GM12878 (cell line): Measurements from ENCODE around the gene LILRB3. TPM values are rescaled to one million over a fixed set of nuclear protein-coding genes. Genes with fewer than 3 reads are reported as not detected.

ENCODE experiments used
- ATAC-seq: fragments of 200-7000 bp; cut with Tn5 transposase; 3 replicates; pipeline ENCODE4 v1.9.1; 2020; ENCODE audit warnings: mild to moderate bottlenecking, moderate library complexity
- BruUV-seq: library from RNA; stranded (reverse); fragments of 400-500 nt; replicated peaks from 2 replicates; lab custom pipeline; 2021; lab: Mats Ljungman, UMichigan
- CTCF ChIA-PET: fragments of 300-600 bp; sonication (Branson Sonifier 250); formaldehyde crosslinking; extraction: SDS; loops from one replicate; lab custom pipeline; 2021; ENCODE audit warnings: inconsistent platforms; lab: Yijun Ruan, JAX
- POLR2A ChIA-PET: fragments of 350-600 bp; formaldehyde crosslinking; extraction: SDS; loops from one replicate; lab custom pipeline; 2021; ENCODE audit warnings: inconsistent platforms; lab: Charles Lee
- RAD21 ChIA-PET: fragments of 300-600 bp; sonication (Branson Sonifier 250); formaldehyde crosslinking; loops from one replicate; lab custom pipeline; 2023; ENCODE audit warnings: antibody characterized with exemption; ENCODE audit not compliant: unreplicated experiment; lab: Charles Lee
- SMC1A ChIA-PET: fragments of 300-600 bp; sonication (Branson Sonifier 250); formaldehyde crosslinking; loops from one replicate; lab custom pipeline; 2023; ENCODE audit not compliant: unreplicated experiment, uncharacterized antibody; lab: Charles Lee
- DNase-seq: peaks from one replicate; pipeline ENCODE4 v3.0.0-alpha.2; 2011; ENCODE audit warnings: low read depth, low spot score
- FAIRE-seq: peaks from 3 replicates; lab custom pipeline; 2011; peaks lifted over from hg19 to GRCh38; lab: Jason Lieb, UNC
- H2AFZ ChIP-seq: 2 replicates; pipeline ENCODE4 v1.6.0; 2011; ENCODE audit warnings: low read depth, low read length, control low read depth; ENCODE audit not compliant: control insufficient read depth
- H3K27ac ChIP-seq: 2 replicates; pipeline ENCODE4 v1.5.1; 2011; ENCODE audit warnings: control low read depth; ENCODE audit not compliant: control insufficient read depth, insufficient read depth
- H3K27me3 ChIP-seq, 2 experiments: replicated peaks in 1 of 2; 2 replicates each; pipeline versions ENCODE4 v1.6.0 to v1.6.1; 2011; ENCODE audit warnings: low read length in 1 of 2; ENCODE audit not compliant: control insufficient read depth in 2 of 2, insufficient read depth in 2 of 2
- H3K36me3 ChIP-seq, 2 experiments: 2 replicates each; pipeline ENCODE4 v1.5.1; 2011; ENCODE audit warnings: low read length in 1 of 2; ENCODE audit not compliant: control insufficient read depth in 2 of 2, insufficient read depth in 2 of 2
- H3K4me1 ChIP-seq: 2 replicates; pipeline ENCODE4 v1.6.1; 2011; ENCODE audit warnings: mild to moderate bottlenecking, low read length, moderate library complexity, mixed read lengths; ENCODE audit not compliant: control insufficient read depth, insufficient read depth
- H3K4me2 ChIP-seq: 2 replicates; pipeline ENCODE4 v1.6.0; 2011; ENCODE audit warnings: control low read depth; ENCODE audit not compliant: control insufficient read depth, insufficient read depth
- H3K4me3 ChIP-seq: fragments of 200-600 bp; sonication (generic); 2 replicates; pipeline ENCODE4 v1.5.1; 2016
- H3K79me2 ChIP-seq: 2 replicates; pipeline ENCODE4 v1.6.0; 2011; ENCODE audit warnings: low read length; ENCODE audit not compliant: control insufficient read depth, insufficient read depth
- H3K9ac ChIP-seq: 2 replicates; pipeline ENCODE4 v1.8.0; 2011; ENCODE audit warnings: low read length, control low read depth, mixed read lengths; ENCODE audit not compliant: control insufficient read depth, insufficient read depth
- H3K9me3 ChIP-seq: replicated peaks from 3 replicates; pipeline ENCODE4 v1.5.1; 2011; ENCODE audit warnings: mild to moderate bottlenecking, low read length; ENCODE audit not compliant: control insufficient read depth, insufficient read depth
- H4K20me1 ChIP-seq: 2 replicates; pipeline ENCODE4 v1.6.0; 2011; ENCODE audit not compliant: control insufficient read depth, insufficient read depth
- CEBPB ChIP-seq, 2 experiments: fragments of 150-350 bp in 1 of 2; IDR thresholded peaks; 2 replicates each; pipeline ENCODE4 v1.6.1; 2012 to 2014; ENCODE audit warnings: low read depth in 2 of 2, low read length in 2 of 2, borderline replicate concordance in 1 of 2, inconsistent platforms in 1 of 2
- ETV6 ChIP-seq, 2 experiments: fragments of 450-650 bp in 1 of 2; IDR thresholded peaks in 1 of 2; conservative IDR thresholded peaks in 1 of 2; 2 replicates each; pipeline ENCODE4 v1.6.1; 2014; ENCODE audit warnings: antibody characterized with exemption in 1 of 2, borderline replicate concordance in 1 of 2, low read depth in 1 of 2, mild to moderate bottlenecking in 1 of 2, moderate library complexity in 1 of 2
- IKZF2 ChIP-seq, 2 experiments: fragments of 450-650 bp; IDR thresholded peaks; 2 replicates each; pipeline ENCODE4 v1.6.1; 2017; ENCODE audit warnings: mild to moderate bottlenecking in 2 of 2, moderate library complexity in 2 of 2
- JUNB ChIP-seq: IDR thresholded peaks from 2 replicates; pipeline ENCODE4 v1.6.1; 2016; ENCODE audit warnings: antibody characterized with exemption, mild to moderate bottlenecking
- MYC ChIP-seq: IDR thresholded peaks from 2 replicates; pipeline ENCODE4 v1.6.1; 2011; ENCODE audit warnings: mild to moderate bottlenecking, low read length, moderate library complexity, inconsistent platforms; ENCODE audit not compliant: insufficient read depth, insufficient replicate concordance, insufficient read length, severe bottlenecking
- NFYA ChIP-seq: IDR thresholded peaks from 2 replicates; pipeline ENCODE4 v1.6.1; 2011; ENCODE audit warnings: low read depth, mild to moderate bottlenecking, low read length, improper control_type of control experiment, borderline replicate concordance
- POLR2A ChIP-seq: IDR thresholded peaks from 2 replicates; pipeline ENCODE4 v1.6.1; 2011; ENCODE audit warnings: low read depth, mild to moderate bottlenecking, low read length
- SUZ12 ChIP-seq: fragments of 200-600 bp; sonication (generic); IDR thresholded peaks from one replicate; pipeline ENCODE4 v1.6.1; 2018; ENCODE audit warnings: antibody characterized with exemption, mild to moderate bottlenecking; ENCODE audit not compliant: unreplicated experiment
- USF2 ChIP-seq: IDR thresholded peaks from 2 replicates; pipeline ENCODE4 v1.6.1; 2011; ENCODE audit warnings: low read depth, low read length, improper control_type of control experiment, borderline replicate concordance
- ZBTB11 ChIP-seq: fragments of 450-650 bp; formaldehyde crosslinking; IDR thresholded peaks from 2 replicates; pipeline ENCODE4 v1.5.0; 2022; ENCODE audit warnings: mild to moderate bottlenecking, missing genetic modification characterization
- ZNF24 ChIP-seq: fragments of 450-650 bp; IDR thresholded peaks from 2 replicates; pipeline ENCODE4 v1.6.1; 2017; ENCODE audit warnings: antibody characterized with exemption, mild to moderate bottlenecking
- WGBS: methylation state at CpG from one replicate; pipeline ENCODE4 v1.1.6; 2016; ENCODE audit warnings: low lambda C conversion rate; ENCODE audit not compliant: insufficient replicate concordance, insufficient coverage; ENCODE audit errors: missing lambda C conversion rate; 5-methylcytosine and 5-hydroxymethylcytosine counted together
- in situ Hi-C: fragments of 300-500 bp; cut with MboI; formaldehyde crosslinking; loops from 9 replicates; pipeline ENCODE4 v1.14.3; 2018; ENCODE audit warnings: mixed read lengths
- intact Hi-C: fragments of 100-400 bp; cut with micrococcal nuclease; formaldehyde crosslinking; loops from one replicate; pipeline ENCODE4 v1.14.2; 2022; ENCODE audit not compliant: unreplicated experiment
- polyA plus RNA-seq, 11 experiments: library from polyadenylated mRNA; depleted of rRNA in 4 of 11; unstranded in 6 of 11; stranded (reverse) in 5 of 11; fragments of >200 nt; fragmentation: Nextera tagmentation in 4 of 11; fragmentation: Illumina TruSeq in 1 of 11; extraction: Ambion mirVana in 4 of 11; extraction: Trizol in 1 of 11; gene quantifications; 1 replicate in 1 of 11; 2 replicates in 10 of 11; pipeline versions ENCODE4 v1.2.1 to v1.2.3, GENCODE V29; 2011 to 2016; ENCODE audit warnings: inconsistent platforms in 2 of 11, missing spikeins in 2 of 11, low read depth in 1 of 11
- total RNA-seq, 4 experiments: library from RNA; depleted of rRNA in 3 of 4; stranded (reverse); fragments of >200 nt in 3 of 4; fragmentation: Illumina TruSeq in 1 of 4; extraction: Trizol in 1 of 4; gene quantifications; 2 replicates each; pipeline versions ENCODE4 v1.2.1 to v1.2.3, GENCODE V29; 2013 to 2021

The LILRB3 gene
- total and polyA plus RNA-seq, 10 of the 15 experiments (the other 5 are each of a cell fraction or from before 2014, with no cell fraction given), result 0.04 to 1.1 (median 0.18) TPM; not detected in 1

GRCh38 chr19:54173359-54173699 is 49.5 kb downstream of the LILRB3 start:
- Histone ChIP-seq H3K4me1 (no peaks in the 10 kb centered on the region), H3K36me3 (no peaks in the 10 kb centered on the region), H3K9me3 (no peaks in the 10 kb centered on the region), H4K20me1 (no peaks in the 10 kb centered on the region), H3K27ac (no peak overlapping the region), H3K9ac (no peak overlapping the region), H3K4me3 (no peak overlapping the region), H2AFZ (no peak overlapping the region), H3K4me2 (no peak overlapping the region), H3K27me3 (no peaks in the 10 kb centered on the region), H3K79me2 (no peaks in the 10 kb centered on the region)
- RAD21 ChIA-PET, result no interaction called here
- SMC1A ChIA-PET, result interaction anchor here (1.3 kb wide), 1 partner anchor 217 kb away, joined by 4 read pairs; no protein-coding TSS in a partner anchor
- ATAC-seq (no peak), FAIRE-seq (no peak), DNase-seq (no peak)
- intact Hi-C loops, result no loop called here
- 50% methylated on average over 13 of the region's 15 CpGs for WGBS
- no TSS peak for BruUV-seq
- in situ Hi-C loops, result no loop called here
- no peak for TF ChIP-seq MYC
- TF ChIP-seq SUZ12, result no peak
- POLR2A ChIA-PET, result no interaction called here
- CTCF ChIA-PET, result interaction anchor here (1.0 to 1.4 kb wide), 3 partner anchors 16 to 65 kb away, joined by 3 to 5 read pairs (median 4); partner anchors contain the start of genes CNOT3 and MBOAT7

- Histone ChIP-seq H3K79me2 (no peaks in the 10 kb centered on the region), H3K4me2 (no peak within 1 kb of the TSS), H3K4me3 (no peak within 1 kb of the TSS), H3K4me1 (no peaks in the 10 kb centered on the region), H3K27me3 (no peaks in the 10 kb centered on the region), H3K9ac (no peak within 1 kb of the TSS), H2AFZ (no peak within 1 kb of the TSS), H3K9me3 (no peaks in the 10 kb centered on the region), H3K36me3 (no peaks in the 10 kb centered on the region), H3K27ac (no peak within 1 kb of the TSS), H4K20me1 (no peaks in the 10 kb centered on the region)
- ATAC-seq (peak; percentile 40; the same call in 2 of the 3 replicates), FAIRE-seq (no peak), DNase-seq (no peak)
- ChIA-PET SMC1A (interaction anchor here (1.3 kb wide), 1 partner anchor 218 kb away, joined by 4 read pairs; no protein-coding TSS in a partner anchor), RAD21 (no interaction called here), POLR2A (no interaction called here), CTCF (interaction anchor here (1.0 to 1.4 kb wide), 3 partner anchors 17 to 65 kb away, joined by 3 to 5 read pairs (median 4); partner anchors contain the start of genes CNOT3 and MBOAT7)
- WGBS, result 14% methylated on average over 11 of the region's 13 CpGs
- in situ Hi-C loops (no loop called here), intact Hi-C loops (no loop called here)
- BruUV-seq, result no TSS peak
- TF ChIP-seq ZNF24 (no peak), ETV6 (conservative IDR thresholded peaks at IDR 0.05 in 1 of 2, IDR thresholded peaks at IDR 0.05 in 1 of 2; ENCODE audit: borderline replicate concordance in 1 of 2, low read depth in 1 of 2) (no peak), USF2 (no peak), NFYA (no peak), CEBPB (IDR thresholded peaks at IDR 0.05; ENCODE audit: borderline replicate concordance in 1 of 2, low read depth in 2 of 2, low read length in 2 of 2) (no peak), IKZF2 (IDR thresholded peaks at IDR 0.05) (no peak), JUNB (no peak), ZBTB11 (CRISPR knock-in tag) (no peak), POLR2A (no peak)
Measured at GRCh38 chr19:54172471-54173358, 50.1 kb downstream of the LILRB3 start, which contains the start of gene TMC4. TSS of gene TMC4 (minus strand) at chr19:54173160. CDS start at chr19:54173117, 43 bp downstream.
